ENCODE measurements around the gene ARID4B.
"Not testable (repeated sequence)": the region's sequence is repeated elsewhere in the genome, so short reads cannot be mapped to it uniquely, and the experiment has no call there.

Gene ARID4B, protein sequence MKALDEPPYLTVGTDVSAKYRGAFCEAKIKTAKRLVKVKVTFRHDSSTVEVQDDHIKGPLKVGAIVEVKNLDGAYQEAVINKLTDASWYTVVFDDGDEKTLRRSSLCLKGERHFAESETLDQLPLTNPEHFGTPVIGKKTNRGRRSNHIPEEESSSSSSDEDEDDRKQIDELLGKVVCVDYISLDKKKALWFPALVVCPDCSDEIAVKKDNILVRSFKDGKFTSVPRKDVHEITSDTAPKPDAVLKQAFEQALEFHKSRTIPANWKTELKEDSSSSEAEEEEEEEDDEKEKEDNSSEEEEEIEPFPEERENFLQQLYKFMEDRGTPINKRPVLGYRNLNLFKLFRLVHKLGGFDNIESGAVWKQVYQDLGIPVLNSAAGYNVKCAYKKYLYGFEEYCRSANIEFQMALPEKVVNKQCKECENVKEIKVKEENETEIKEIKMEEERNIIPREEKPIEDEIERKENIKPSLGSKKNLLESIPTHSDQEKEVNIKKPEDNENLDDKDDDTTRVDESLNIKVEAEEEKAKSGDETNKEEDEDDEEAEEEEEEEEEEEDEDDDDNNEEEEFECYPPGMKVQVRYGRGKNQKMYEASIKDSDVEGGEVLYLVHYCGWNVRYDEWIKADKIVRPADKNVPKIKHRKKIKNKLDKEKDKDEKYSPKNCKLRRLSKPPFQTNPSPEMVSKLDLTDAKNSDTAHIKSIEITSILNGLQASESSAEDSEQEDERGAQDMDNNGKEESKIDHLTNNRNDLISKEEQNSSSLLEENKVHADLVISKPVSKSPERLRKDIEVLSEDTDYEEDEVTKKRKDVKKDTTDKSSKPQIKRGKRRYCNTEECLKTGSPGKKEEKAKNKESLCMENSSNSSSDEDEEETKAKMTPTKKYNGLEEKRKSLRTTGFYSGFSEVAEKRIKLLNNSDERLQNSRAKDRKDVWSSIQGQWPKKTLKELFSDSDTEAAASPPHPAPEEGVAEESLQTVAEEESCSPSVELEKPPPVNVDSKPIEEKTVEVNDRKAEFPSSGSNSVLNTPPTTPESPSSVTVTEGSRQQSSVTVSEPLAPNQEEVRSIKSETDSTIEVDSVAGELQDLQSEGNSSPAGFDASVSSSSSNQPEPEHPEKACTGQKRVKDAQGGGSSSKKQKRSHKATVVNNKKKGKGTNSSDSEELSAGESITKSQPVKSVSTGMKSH (N-terminal part only)

DNA sequence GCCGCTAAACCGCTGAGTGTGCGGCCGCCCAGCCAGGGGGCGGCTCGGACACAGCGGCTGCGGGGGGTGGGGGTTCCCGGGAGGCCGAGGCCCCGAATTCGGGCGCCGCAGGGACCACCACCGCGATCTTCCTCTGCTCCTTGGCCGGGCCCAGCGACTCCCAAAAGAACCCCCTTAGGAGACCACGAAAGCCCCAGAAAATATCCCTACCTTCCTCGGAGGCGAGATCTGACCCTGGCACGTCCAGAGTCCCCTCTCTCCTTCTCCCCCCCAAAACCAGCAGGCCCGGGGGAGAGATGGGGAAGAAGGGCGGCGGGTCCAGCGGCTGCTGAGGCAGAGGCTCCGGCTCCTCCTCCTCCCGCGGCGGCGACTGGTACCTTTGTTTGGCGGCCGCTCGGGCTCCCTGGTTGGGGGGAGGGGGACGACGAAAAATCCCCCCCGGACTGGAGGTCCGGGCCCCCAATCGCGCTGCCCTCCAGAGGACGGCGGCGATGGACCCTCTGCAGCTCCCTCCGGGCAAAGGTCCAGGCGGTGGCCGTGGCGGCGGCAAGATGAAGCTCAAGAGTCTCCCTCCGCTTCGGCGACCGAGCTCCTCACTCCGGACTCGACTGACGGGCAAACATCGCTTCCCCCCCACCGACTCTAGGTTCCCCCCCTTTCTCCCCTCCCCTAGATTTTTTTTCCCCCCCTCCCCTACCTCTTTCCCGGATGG is at the start of gene ARID4B:
Gene ARID4B, minus strand, starts transcription at position 621 of the 712 bp plus-strand sequence. CDS start 1,260 bp downstream, outside the sequence.
- Histone ChIP-seq H3K9ac (ENCODE audit: low read depth, low read length) (peak within 1 kb of the TSS; percentile 96), H3K4me1 (ENCODE audit: insufficient read depth, low read length) (peaks cover 23% of the 10 kb centered on the region; the same call in 1 of the 2 replicates), H3K27ac (ENCODE audit: low read length) (peak within 1 kb of the TSS; percentile 92), H3K4me3 (ENCODE audit: low read length) (peak within 1 kb of the TSS; percentile 94), H3K27me3 (ENCODE audit: insufficient read depth, low read length) (no peaks in the 10 kb centered on the region), H3K36me3 (ENCODE audit: insufficient read depth, low read depth, low read length) (peaks cover 24% of the 10 kb centered on the region), H3K9me3 (ENCODE audit: insufficient read depth, low read depth, low read length) (no peaks in the 10 kb centered on the region)

DNA sequence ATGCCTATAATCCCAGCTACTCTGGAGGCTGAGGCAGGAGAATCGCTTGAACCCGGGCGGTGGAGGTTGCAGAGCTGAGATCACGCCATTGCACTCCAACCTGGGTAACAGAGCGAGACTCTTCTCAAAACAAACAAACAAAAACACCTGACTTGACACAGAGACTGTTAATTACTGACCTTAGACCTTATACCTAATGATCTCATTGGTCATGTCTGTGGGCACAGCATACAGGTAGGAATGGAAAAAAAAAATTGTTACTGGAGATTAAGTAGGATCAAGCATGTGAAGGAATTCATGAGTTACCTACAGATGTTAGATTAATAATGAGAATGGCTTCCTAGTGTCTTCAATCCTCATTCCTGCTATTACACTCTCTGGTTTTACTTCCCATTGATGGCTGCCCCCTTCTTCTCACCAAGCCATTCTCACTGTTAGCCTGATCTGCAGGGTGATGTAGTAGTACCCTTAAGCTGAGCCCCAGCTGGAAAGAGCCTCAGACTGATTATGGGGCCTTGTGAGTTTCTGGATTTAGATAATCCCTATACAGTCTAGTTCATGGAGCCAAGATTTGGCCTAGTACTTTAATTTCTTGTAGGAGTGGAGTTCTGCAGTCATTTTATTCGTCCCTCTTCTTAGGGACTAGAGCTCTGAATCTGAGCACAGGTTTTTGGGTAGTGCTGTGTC is 48.1 kb upstream of the ARID4B start:
- no peak overlapping the region for H3K9ac ChIP-seq (ENCODE audit: low read depth, low read length)
- H3K27me3 ChIP-seq (ENCODE audit: insufficient read depth, low read length) = no peaks in the 10 kb centered on the region
- H3K27ac ChIP-seq (ENCODE audit: low read length) = no peak overlapping the region
- H3K4me3 ChIP-seq (ENCODE audit: low read length) = no peak overlapping the region
- no peaks in the 10 kb centered on the region for H3K9me3 ChIP-seq (ENCODE audit: insufficient read depth, low read depth, low read length)
- H3K4me1 ChIP-seq (ENCODE audit: insufficient read depth, low read length) = no peaks in the 10 kb centered on the region
- peaks cover 18% of the 10 kb centered on the region for H3K36me3 ChIP-seq (ENCODE audit: insufficient read depth, low read depth, low read length)

DNA sequence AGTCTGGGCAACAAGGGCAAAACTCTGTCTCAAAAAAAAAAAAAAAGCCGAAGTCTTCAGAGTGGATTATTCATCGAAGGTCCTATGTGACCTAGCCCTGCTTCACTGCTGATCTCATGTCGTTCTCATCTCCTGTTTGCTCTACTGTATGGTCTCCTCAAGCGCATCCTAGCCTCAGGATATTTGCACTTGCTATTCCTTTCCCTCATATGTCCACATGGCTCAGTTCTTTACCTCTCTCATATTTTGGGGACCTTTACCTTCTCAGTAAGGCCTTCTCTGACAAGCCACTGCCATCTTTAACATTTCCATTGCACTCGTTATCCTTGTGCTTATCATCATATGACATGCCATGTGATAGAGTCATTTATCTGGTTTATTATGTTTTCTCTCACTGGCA is 41.8 kb upstream of the ARID4B start:
- Histone ChIP-seq H3K4me1 (ENCODE audit: insufficient read depth, low read length) (no peaks in the 10 kb centered on the region), H3K9ac (ENCODE audit: low read depth, low read length) (no peak overlapping the region), H3K27ac (ENCODE audit: low read length) (no peak overlapping the region), H3K9me3 (ENCODE audit: insufficient read depth, low read depth, low read length) (no peaks in the 10 kb centered on the region), H3K4me3 (ENCODE audit: low read length) (no peak overlapping the region), H3K27me3 (ENCODE audit: insufficient read depth, low read length) (no peaks in the 10 kb centered on the region), H3K36me3 (ENCODE audit: insufficient read depth, low read depth, low read length) (no peaks in the 10 kb centered on the region; the same call in 1 of the 2 replicates)

DNA sequence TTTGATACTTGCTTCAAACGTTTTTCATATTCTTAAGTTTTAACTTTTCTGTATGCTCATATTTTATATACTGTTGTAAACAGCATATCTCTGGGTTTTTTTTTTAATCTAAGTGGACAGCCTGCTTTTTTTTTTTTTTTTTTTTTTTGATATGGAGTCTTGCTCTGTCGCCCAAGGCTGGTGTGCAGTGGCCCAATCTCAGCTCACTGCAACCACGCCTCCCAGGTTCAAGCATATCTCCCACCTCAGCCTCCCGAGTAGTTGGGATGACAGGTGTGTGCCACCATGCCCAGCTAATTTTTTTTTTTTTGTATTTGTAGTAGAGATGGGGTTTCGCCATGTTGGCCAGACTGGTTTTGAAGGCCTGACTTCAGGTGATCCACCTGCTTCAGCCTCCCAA is 40.4 kb upstream of the ARID4B start:
- no peaks in the 10 kb centered on the region; the same call in 1 of the 2 replicates for H3K36me3 ChIP-seq (ENCODE audit: insufficient read depth, low read depth, low read length)
- no peaks in the 10 kb centered on the region for H3K9me3 ChIP-seq (ENCODE audit: insufficient read depth, low read depth, low read length)
- H3K9ac ChIP-seq (ENCODE audit: low read depth, low read length) = peak overlapping the region; percentile 85; the same call in 1 of the 2 replicates
- H3K27ac ChIP-seq (ENCODE audit: low read length) = no peak overlapping the region
- H3K4me3 ChIP-seq (ENCODE audit: low read length) = peak overlapping the region; percentile 88
- H3K4me1 ChIP-seq (ENCODE audit: insufficient read depth, low read length) = no peaks in the 10 kb centered on the region
- no peaks in the 10 kb centered on the region for H3K27me3 ChIP-seq (ENCODE audit: insufficient read depth, low read length)

DNA sequence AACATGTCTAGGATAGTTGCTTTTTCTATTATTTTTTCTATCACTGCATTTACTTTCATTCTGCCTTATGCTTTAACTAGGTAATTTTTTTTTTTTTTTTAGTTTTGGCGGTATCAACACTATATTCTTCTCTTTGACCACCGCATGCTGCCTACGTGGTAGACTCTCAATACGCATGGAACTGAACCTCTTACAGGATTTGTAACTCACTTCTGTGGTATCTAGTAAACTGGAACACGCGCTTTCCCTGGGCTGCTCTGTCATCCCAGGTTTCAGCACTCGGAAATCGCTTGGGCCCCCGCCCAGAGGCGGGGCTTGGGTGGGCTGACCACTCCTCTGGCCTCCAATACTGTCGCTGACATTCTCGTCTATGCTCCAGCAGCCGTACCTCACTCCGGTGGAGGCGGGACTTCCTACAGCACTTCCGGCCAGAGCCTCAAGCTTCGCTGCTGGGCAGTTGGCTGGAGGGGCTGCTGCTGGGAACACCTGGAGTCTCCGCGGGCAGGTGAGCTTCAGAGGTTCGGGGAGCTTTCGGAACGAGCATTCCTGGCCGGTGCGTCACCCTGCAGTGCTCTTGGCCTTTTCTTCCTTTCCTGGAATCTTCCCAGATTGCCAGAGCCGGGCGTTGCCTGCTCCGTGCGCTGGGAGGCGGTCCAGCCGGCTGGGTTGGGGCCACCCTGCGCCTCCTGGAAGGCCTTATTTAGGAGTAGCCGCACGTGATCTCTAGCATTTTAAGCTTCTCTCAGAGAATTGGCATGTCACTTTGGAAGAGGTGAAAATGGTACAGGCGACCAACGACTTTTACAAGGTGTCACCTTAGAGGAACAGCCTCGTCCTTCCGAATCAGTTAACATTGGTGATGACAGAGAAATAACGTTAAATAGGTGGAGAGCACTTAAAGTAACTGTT is 39.3 kb upstream of the ARID4B start, which contains the start of gene TBCE:
Gene TBCE, plus strand, starts transcription at position 428 of the 909 bp plus-strand sequence. CDS start 12,623 bp downstream, outside the sequence.
- Histone ChIP-seq H3K9me3 (ENCODE audit: insufficient read depth, low read depth, low read length) (no peaks in the 10 kb centered on the region), H3K9ac (ENCODE audit: low read depth, low read length) (peak within 1 kb of the TSS; percentile 85), H3K36me3 (ENCODE audit: insufficient read depth, low read depth, low read length) (no peaks in the 10 kb centered on the region; the same call in 1 of the 2 replicates), H3K27me3 (ENCODE audit: insufficient read depth, low read length) (no peaks in the 10 kb centered on the region), H3K27ac (ENCODE audit: low read length) (peak within 1 kb of the TSS; percentile 59), H3K4me1 (ENCODE audit: insufficient read depth, low read length) (no peaks in the 10 kb centered on the region), H3K4me3 (ENCODE audit: low read length) (peak within 1 kb of the TSS; percentile 88)

DNA sequence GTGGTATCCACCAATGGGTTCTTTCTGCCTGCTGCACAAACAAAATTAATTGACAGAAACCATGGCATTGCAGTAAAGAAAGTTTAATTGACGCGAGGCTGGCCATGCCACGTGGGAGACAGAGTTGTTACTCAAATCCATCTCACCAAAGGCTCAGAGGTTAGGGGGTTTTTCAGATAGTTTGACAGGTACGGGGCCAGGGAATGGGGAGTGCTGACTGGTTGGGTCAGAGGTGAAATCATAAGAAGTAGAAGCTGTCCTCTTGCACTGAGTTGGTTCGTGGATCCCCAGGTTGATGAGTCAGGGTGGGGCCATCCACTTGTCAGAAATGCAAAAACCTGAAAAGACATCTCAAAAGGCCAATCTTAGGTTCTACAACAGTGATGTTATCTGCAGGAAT is 38.3 kb upstream of the ARID4B start:
- H3K9ac ChIP-seq (ENCODE audit: low read depth, low read length) = no peak overlapping the region
- H3K36me3 ChIP-seq (ENCODE audit: insufficient read depth, low read depth, low read length) = no peaks in the 10 kb centered on the region
- H3K27ac ChIP-seq (ENCODE audit: low read length) = no peak overlapping the region
- H3K27me3 ChIP-seq (ENCODE audit: insufficient read depth, low read length) = no peaks in the 10 kb centered on the region
- no peaks in the 10 kb centered on the region for H3K9me3 ChIP-seq (ENCODE audit: insufficient read depth, low read depth, low read length)
- H3K4me1 ChIP-seq (ENCODE audit: insufficient read depth, low read length) = no peaks in the 10 kb centered on the region
- H3K4me3 ChIP-seq (ENCODE audit: low read length) = no peak overlapping the region

DNA sequence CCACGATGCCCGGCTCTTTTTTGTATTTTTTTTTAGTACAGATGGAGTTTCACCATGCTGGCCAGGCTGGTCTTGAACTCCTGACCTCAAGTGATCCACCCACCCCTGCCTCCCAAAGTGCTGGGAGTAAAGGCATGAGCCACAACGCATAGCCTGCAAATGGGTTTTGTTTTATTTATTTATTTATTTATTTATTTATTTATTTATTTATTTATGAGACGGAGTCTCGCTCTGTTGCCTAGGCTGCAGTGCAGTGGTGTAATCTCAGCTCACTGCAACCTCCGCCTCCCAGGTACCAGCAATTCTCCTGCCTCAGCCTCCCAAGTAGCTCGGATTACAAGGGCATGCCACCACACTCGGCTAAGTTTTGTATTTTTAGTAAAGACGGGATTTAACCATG is 36.2 kb upstream of the ARID4B start:
- not testable (repeated sequence) for H3K4me3 ChIP-seq (ENCODE audit: low read length); H3K27me3 ChIP-seq (ENCODE audit: insufficient read depth, low read length); H3K4me1 ChIP-seq (ENCODE audit: insufficient read depth, low read length); H3K36me3 ChIP-seq (ENCODE audit: insufficient read depth, low read depth, low read length); H3K27ac ChIP-seq (ENCODE audit: low read length); H3K9me3 ChIP-seq (ENCODE audit: insufficient read depth, low read depth, low read length); H3K9ac ChIP-seq (ENCODE audit: low read depth, low read length)

DNA sequence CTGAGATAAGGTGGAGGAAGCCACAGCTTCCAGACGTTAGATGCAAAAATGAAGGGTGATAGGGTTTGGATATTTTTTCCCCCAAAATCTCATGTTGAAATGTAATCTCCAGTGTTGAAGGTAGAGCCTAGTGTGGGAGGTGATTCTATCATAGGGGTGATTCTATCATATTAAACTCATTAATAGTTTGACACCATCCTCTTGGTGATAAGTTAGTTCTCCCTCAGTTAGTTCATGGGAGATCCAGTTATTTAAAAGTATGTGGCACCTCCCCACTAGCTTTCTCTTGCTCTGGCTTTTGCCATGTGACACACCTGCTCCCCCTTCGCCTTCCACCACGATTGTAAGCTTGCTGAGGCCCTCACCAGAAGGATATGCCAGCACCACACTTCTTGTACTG is 30.9 kb upstream of the ARID4B start:
- H3K4me1 ChIP-seq (ENCODE audit: insufficient read depth, low read length) = no peaks in the 10 kb centered on the region
- no peaks in the 10 kb centered on the region for H3K9me3 ChIP-seq (ENCODE audit: insufficient read depth, low read depth, low read length)
- no peak overlapping the region for H3K4me3 ChIP-seq (ENCODE audit: low read length)
- H3K27me3 ChIP-seq (ENCODE audit: insufficient read depth, low read length) = no peaks in the 10 kb centered on the region
- no peaks in the 10 kb centered on the region for H3K36me3 ChIP-seq (ENCODE audit: insufficient read depth, low read depth, low read length)
- no peak overlapping the region for H3K9ac ChIP-seq (ENCODE audit: low read depth, low read length)
- no peak overlapping the region for H3K27ac ChIP-seq (ENCODE audit: low read length)

DNA sequence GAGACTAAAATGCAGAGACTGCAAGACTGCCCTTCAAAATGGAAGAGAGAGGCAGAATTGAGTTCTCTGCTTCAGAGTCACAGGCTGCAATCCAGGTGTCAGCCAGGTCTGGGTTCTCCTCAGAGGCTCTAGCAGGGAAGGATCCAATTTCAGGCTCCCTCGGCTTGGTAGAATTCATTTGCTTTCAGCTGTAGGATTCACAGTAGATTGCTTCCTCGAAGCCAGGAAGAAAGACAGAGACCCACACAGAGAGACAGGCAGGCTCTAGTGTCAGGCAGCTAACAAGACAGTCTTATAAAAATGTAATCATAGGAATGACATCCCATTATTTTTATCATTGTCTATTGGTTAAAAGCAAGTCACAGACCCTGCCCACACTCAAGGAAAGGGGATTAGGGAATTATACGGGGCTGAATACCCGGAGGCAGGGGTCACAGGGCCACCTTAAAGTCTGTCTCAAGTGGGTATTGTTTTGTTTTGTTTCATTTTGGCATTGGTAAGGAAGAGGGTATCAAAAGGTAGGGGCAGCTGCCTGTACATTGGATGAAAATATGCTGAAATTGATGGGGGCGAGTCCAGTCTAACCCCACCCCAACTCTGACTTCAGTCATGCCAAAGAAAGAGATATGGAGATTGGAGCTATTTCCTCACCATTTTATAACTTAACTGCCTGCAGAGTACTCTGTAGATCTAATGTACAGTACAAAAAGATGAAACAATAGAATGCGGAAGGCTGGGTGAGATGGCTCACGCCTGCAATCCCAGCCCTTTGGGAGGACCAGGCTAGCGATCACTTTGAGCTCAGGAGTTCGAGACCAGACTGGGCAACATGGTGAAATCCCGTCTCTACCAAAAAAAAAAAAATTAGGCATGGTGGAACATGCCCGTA is 29.8 kb upstream of the ARID4B start:
- H3K9ac ChIP-seq (ENCODE audit: low read depth, low read length) = no peak overlapping the region
- H3K36me3 ChIP-seq (ENCODE audit: insufficient read depth, low read depth, low read length) = no peaks in the 10 kb centered on the region
- no peaks in the 10 kb centered on the region for H3K4me1 ChIP-seq (ENCODE audit: insufficient read depth, low read length)
- H3K9me3 ChIP-seq (ENCODE audit: insufficient read depth, low read depth, low read length) = no peaks in the 10 kb centered on the region
- no peak overlapping the region for H3K27ac ChIP-seq (ENCODE audit: low read length)
- H3K27me3 ChIP-seq (ENCODE audit: insufficient read depth, low read length) = no peaks in the 10 kb centered on the region
- no peak overlapping the region for H3K4me3 ChIP-seq (ENCODE audit: low read length)
